ENCODE measurements around the gene FASN.
A peak's percentile ranks its signal among the peaks of the same experiment; 100 is the strongest.
"Not testable (repeated sequence)": the region's sequence is repeated elsewhere in the genome, so short reads cannot be mapped to it uniquely, and the experiment has no call there.

Gene FASN

GRCh38 chr17:82041144-82041814 lies 56.8 kb downstream of the FASN start:
- no peak for DNase-seq (ENCODE audit: low read depth)

- DNase-seq (ENCODE audit: low read depth): no peak
Observed at GRCh38 chr17:82039695-82040299, 58.2 kb downstream of the FASN start.

- not testable (repeated sequence) for DNase-seq (ENCODE audit: low read depth)
Observed at GRCh38 chr17:82038796-82039409, 59.1 kb downstream of the FASN start.

- DNase-seq (ENCODE audit: low read depth): no peak
Observed at GRCh38 chr17:82037889-82038195, 60.2 kb downstream of the FASN start.

GRCh38 chr17:82037092-82037888 lies 60.7 kb downstream of the FASN start, which contains the start of gene DCXR:
Gene DCXR, minus strand, starts transcription at chr17:82037697. Its CDS starts 15 bp downstream, at chr17:82037682.
- peak; percentile 92 for DNase-seq (ENCODE audit: low read depth)

- no peak for DNase-seq (ENCODE audit: low read depth)
Observed at GRCh38 chr17:82036634-82037091, 61.4 kb downstream of the FASN start.

- DNase-seq (ENCODE audit: low read depth): no peak
Observed at GRCh38 chr17:82035956-82036633, 61.9 kb downstream of the FASN start.

- DNase-seq (ENCODE audit: low read depth): no peak
Observed at GRCh38 chr17:82035488-82035887, 62.5 kb downstream of the FASN start.

GRCh38 chr17:82034371-82035011 lies 63.5 kb downstream of the FASN start:
- DNase-seq (ENCODE audit: low read depth): no peak

- no peak for DNase-seq (ENCODE audit: low read depth)
Observed at GRCh38 chr17:82033359-82034085, 64.5 kb downstream of the FASN start.

- DNase-seq (ENCODE audit: low read depth): no peak
Observed at GRCh38 chr17:82031885-82032627, 66.0 kb downstream of the FASN start.

GRCh38 chr17:82031303-82031884 lies 66.6 kb downstream of the FASN start, which contains the start of gene RAC3:
Gene RAC3, plus strand, starts transcription at chr17:82031678. Its CDS starts 84 bp downstream, at chr17:82031762.
- DNase-seq (ENCODE audit: low read depth): no peak

- peak; percentile 76 for DNase-seq (ENCODE audit: low read depth)
Observed at GRCh38 chr17:82030470-82031302, 67.3 kb downstream of the FASN start.

GRCh38 chr17:82029990-82030469 lies 68.0 kb downstream of the FASN start:
- no peak for DNase-seq (ENCODE audit: low read depth)

- no peak for DNase-seq (ENCODE audit: low read depth)
Observed at GRCh38 chr17:82029391-82029790, 68.6 kb downstream of the FASN start.

GRCh38 chr17:82028966-82029365 lies 69.1 kb downstream of the FASN start:
- no peak for DNase-seq (ENCODE audit: low read depth)
